SK-N-SH treated with all-trans-retinoic acid at 6 μM for 48 hours (cell line): ENCODE measurements around the gene ABCA3.

Experiments
- ATAC-seq: fragments of 200-7000 bp; cut with Tn5 transposase; 3 replicates; pipeline ENCODE4 v1.9.1; 2020; ENCODE audit warnings: mild to moderate bottlenecking, moderate library complexity
- ARNTL ChIP-seq: fragments of 450-650 bp; formaldehyde crosslinking; IDR thresholded peaks from 2 replicates; pipeline ENCODE4 v1.5.0; 2020; ENCODE audit warnings: low read depth, mild to moderate bottlenecking, moderate library complexity, borderline replicate concordance
- BACH2 ChIP-seq: fragments of 250-450 bp; sonication (Bioruptor Pico); IDR thresholded peaks from 2 replicates; pipeline ENCODE4 v1.9.0; 2021; ENCODE audit warnings: mild to moderate bottlenecking, borderline replicate concordance
- CREB5 ChIP-seq: fragments of 250-450 bp; sonication (Bioruptor Pico); IDR thresholded peaks from 2 replicates; pipeline ENCODE4 v1.5.1; 2020; ENCODE audit warnings: low read depth, mild to moderate bottlenecking, moderate library complexity
- CSDC2 ChIP-seq: fragments of 250-450 bp; sonication (Bioruptor Pico); IDR thresholded peaks from 2 replicates; pipeline ENCODE4 v1.5.0; 2020; ENCODE audit warnings: mild to moderate bottlenecking, moderate library complexity
- CSRNP3 ChIP-seq: fragments of 250-450 bp; sonication (Bioruptor Pico); IDR thresholded peaks from 2 replicates; pipeline ENCODE4 v1.5.1; 2021; ENCODE audit warnings: mild to moderate bottlenecking, moderate library complexity
- ESRRG ChIP-seq: fragments of 250-450 bp; sonication (Bioruptor Pico); IDR thresholded peaks from 2 replicates; pipeline ENCODE4 v1.6.1; 2021; ENCODE audit warnings: mild to moderate bottlenecking
- GLIS3 ChIP-seq: fragments of 250-450 bp; sonication (Bioruptor Pico); IDR thresholded peaks from 2 replicates; pipeline ENCODE4 v1.5.0; 2020; ENCODE audit warnings: mild to moderate bottlenecking, moderate library complexity
- ISL1 ChIP-seq: fragments of 250-450 bp; sonication (Bioruptor Pico); IDR thresholded peaks from 2 replicates; pipeline ENCODE4 v2.1.2; 2022; ENCODE audit warnings: mild to moderate bottlenecking, moderate library complexity
- OSR1 ChIP-seq: fragments of 250-450 bp; sonication (Bioruptor Pico); IDR thresholded peaks from 2 replicates; pipeline ENCODE4 v1.8.0; 2022; ENCODE audit warnings: moderate library complexity, mild to moderate bottlenecking, inconsistent platforms
- PATZ1 ChIP-seq: fragments of 250-450 bp; sonication (Bioruptor Pico); IDR thresholded peaks from 2 replicates; pipeline ENCODE4 v1.8.0; 2020; ENCODE audit warnings: mild to moderate bottlenecking, moderate library complexity, borderline replicate concordance
- POU6F1 ChIP-seq: fragments of 250-450 bp; sonication (Bioruptor Pico); IDR thresholded peaks from 2 replicates; pipeline ENCODE4 v1.8.0; 2021; ENCODE audit warnings: low read depth, mild to moderate bottlenecking, moderate library complexity, borderline replicate concordance
- PPARA ChIP-seq: fragments of 250-450 bp; sonication (Bioruptor Pico); IDR thresholded peaks from 2 replicates; pipeline ENCODE4 v1.5.0; 2020; ENCODE audit warnings: mild to moderate bottlenecking, borderline replicate concordance
- RARB ChIP-seq: fragments of 250-450 bp; sonication (Bioruptor Pico); IDR thresholded peaks from 2 replicates; pipeline ENCODE4 v1.8.0; 2021; ENCODE audit warnings: mild to moderate bottlenecking, moderate library complexity
- SNAI2 ChIP-seq: fragments of 250-450 bp; sonication (Bioruptor Pico); IDR thresholded peaks from 2 replicates; pipeline ENCODE4 v1.5.0; 2020; ENCODE audit warnings: mild to moderate bottlenecking, moderate library complexity
- TCF4 ChIP-seq: fragments of 250-450 bp; sonication (Bioruptor Pico); IDR thresholded peaks from 2 replicates; pipeline ENCODE4 v1.8.0; 2021; ENCODE audit warnings: mild to moderate bottlenecking, moderate library complexity, borderline replicate concordance
- TOX ChIP-seq: fragments of 250-450 bp; sonication (Bioruptor Pico); IDR thresholded peaks from 2 replicates; pipeline ENCODE4 v1.8.0; 2021; ENCODE audit warnings: mild to moderate bottlenecking, moderate library complexity, borderline replicate concordance
- TSHZ2 ChIP-seq: fragments of 250-450 bp; sonication (Bioruptor Pico); IDR thresholded peaks from 2 replicates; pipeline ENCODE4 v1.5.0; 2020; ENCODE audit warnings: mild to moderate bottlenecking, moderate library complexity
- ZC3H10 ChIP-seq: fragments of 250-450 bp; sonication (Bioruptor Pico); IDR thresholded peaks from 2 replicates; pipeline ENCODE4 v1.5.1; 2021; ENCODE audit warnings: mild to moderate bottlenecking, moderate library complexity
- ZFP30 ChIP-seq: fragments of 450-650 bp; formaldehyde crosslinking; IDR thresholded peaks from 2 replicates; pipeline ENCODE4 v1.5.0; 2022; ENCODE audit warnings: mild to moderate bottlenecking, moderate library complexity
- ZNF565 ChIP-seq: fragments of 450-650 bp; formaldehyde crosslinking; conservative IDR thresholded peaks from 2 replicates; pipeline ENCODE4 v1.5.0; 2020; ENCODE audit warnings: low read depth, mild to moderate bottlenecking, moderate library complexity
- ZNF70 ChIP-seq: fragments of 450-650 bp; formaldehyde crosslinking; IDR thresholded peaks from 2 replicates; pipeline ENCODE4 v1.5.0; 2020; ENCODE audit warnings: mild to moderate bottlenecking, moderate library complexity
- ZNF8 ChIP-seq: fragments of 450-650 bp; formaldehyde crosslinking; IDR thresholded peaks from 2 replicates; pipeline ENCODE4 v1.5.0; 2020; ENCODE audit warnings: mild to moderate bottlenecking, moderate library complexity

ABCA3 gene

DNA sequence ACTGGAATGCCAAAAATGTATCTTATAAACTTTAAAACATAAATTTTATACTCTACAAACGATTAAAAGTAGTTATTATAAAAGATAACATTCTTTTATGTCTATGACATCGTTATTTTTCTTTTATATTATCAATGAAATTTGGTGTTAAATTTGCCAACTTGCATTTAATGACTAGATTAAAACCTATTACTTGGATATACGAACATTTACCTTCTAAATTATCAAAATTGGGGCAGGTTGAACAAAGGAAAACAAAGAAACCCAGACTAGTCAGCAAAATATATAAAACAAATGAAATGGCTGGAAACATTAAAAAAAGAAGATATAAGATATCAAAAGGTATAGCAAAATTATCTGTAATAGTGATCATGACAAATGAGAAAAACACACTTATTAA, 34.1 kb upstream of the ABCA3 start:
- no peak for ATAC-seq
- TF ChIP-seq PATZ1 (CRISPR knock-in tag) (no peak), GLIS3 (CRISPR knock-in tag) (no peak), ZNF70 (no peak), ESRRG (CRISPR knock-in tag) (no peak), CSRNP3 (no peak), TCF4 (CRISPR knock-in tag) (no peak), OSR1 (CRISPR knock-in tag) (no peak), ZNF8 (CRISPR knock-in tag) (no peak), ZNF565 (CRISPR knock-in tag) (no peak), POU6F1 (CRISPR knock-in tag) (no peak), BACH2 (CRISPR knock-in tag) (no peak), ZC3H10 (no peak), CREB5 (no peak), TSHZ2 (CRISPR knock-in tag) (no peak), ISL1 (CRISPR knock-in tag) (no peak), CSDC2 (no peak), RARB (CRISPR knock-in tag) (no peak)

DNA sequence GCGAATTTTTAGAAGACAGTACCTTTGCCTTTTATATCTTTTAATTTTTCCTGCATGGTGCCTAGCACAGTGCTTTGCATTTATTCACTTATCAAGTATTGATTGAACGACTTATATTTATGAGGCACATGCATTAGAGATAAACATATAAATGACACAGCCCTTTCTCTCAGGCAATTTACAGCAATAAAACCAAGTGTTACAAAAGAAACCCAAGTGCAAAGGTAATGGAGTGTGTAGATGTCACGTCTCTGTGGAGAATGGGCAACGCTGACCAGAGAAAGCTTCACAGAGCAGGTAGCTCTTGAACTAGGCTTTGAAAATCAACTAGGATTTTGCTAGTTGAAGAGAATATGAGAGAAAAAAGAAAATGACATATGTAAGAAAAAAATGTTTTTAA, 32.6 kb upstream of the ABCA3 start:
- no peak for ATAC-seq

More for the DNA sequence above, 32.6 kb upstream of the ABCA3 start:
- TF ChIP-seq PPARA (no peak), OSR1 (CRISPR knock-in tag) (no peak), CSDC2 (no peak), ZFP30 (no peak), ZNF8 (CRISPR knock-in tag) (no peak), TCF4 (CRISPR knock-in tag) (no peak), RARB (CRISPR knock-in tag) (no peak), ZNF70 (no peak), ZC3H10 (no peak), CREB5 (no peak), TOX (CRISPR knock-in tag) (no peak), TSHZ2 (CRISPR knock-in tag) (no peak), CSRNP3 (no peak), BACH2 (CRISPR knock-in tag) (no peak), ARNTL (CRISPR knock-in tag) (no peak), POU6F1 (CRISPR knock-in tag) (no peak), SNAI2 (CRISPR knock-in tag) (no peak)
